Fibroblast of villous mesenchyme (primary cell): ENCODE measurements around the gene WBP2NL. TPM values are rescaled to one million over a fixed set of nuclear protein-coding genes. Genes with fewer than 3 reads are reported as not detected.

Experiments
- DNase-seq: peaks from one replicate; pipeline ENCODE4 v3.0.0-alpha.2; 2010; ENCODE audit warnings: low read depth
- H3K4me3 ChIP-seq: 2 replicates; pipeline ENCODE4 v1.5.1; 2011; ENCODE audit warnings: low read depth, mild to moderate bottlenecking, low read length
- CTCF ChIP-seq: IDR thresholded peaks from 2 replicates; pipeline ENCODE4 v1.5.1; 2012; ENCODE audit warnings: low read depth, mild to moderate bottlenecking, low read length; ENCODE audit not compliant: insufficient read depth
- total RNA-seq: library from RNA; depleted of rRNA; stranded (reverse); fragments of >200 nt; gene quantifications from 2 replicates; pipeline ENCODE4 v1.2.3, GENCODE V29; 2012

Gene WBP2NL
- total RNA-seq, 1 donor, result 0.43 TPM

- no peak for DNase-seq
- no peak overlapping the region for H3K4me3 ChIP-seq
- TF ChIP-seq CTCF, result no peak
These were observed 9.3 kb downstream of the WBP2NL start for GRCh38 chr22:42007922-42008321.

GRCh38 chr22:42010778-42011177 lies 12.2 kb downstream of the WBP2NL start:
- no peak for DNase-seq
- TF ChIP-seq CTCF, result no peak
- H3K4me3 ChIP-seq, result no peak overlapping the region

GRCh38 chr22:42013385-42013784 lies 14.8 kb downstream of the WBP2NL start:
- no peak overlapping the region for H3K4me3 ChIP-seq
- TF ChIP-seq CTCF, result no peak
- DNase-seq, result no peak

- no peak for TF ChIP-seq CTCF
- DNase-seq, result no peak
- no peak overlapping the region for H3K4me3 ChIP-seq
These were observed 17.5 kb downstream of the WBP2NL start for GRCh38 chr22:42016111-42016510.

- no peak for DNase-seq
- no peak overlapping the region for H3K4me3 ChIP-seq
- TF ChIP-seq CTCF, result no peak
These were observed 19.6 kb downstream of the WBP2NL start for GRCh38 chr22:42018224-42018623.

- TF ChIP-seq CTCF, result no peak
- no peak for DNase-seq
- no peak overlapping the region for H3K4me3 ChIP-seq
These were observed 23.0 kb downstream of the WBP2NL start for GRCh38 chr22:42021571-42021970.

- TF ChIP-seq CTCF, result no peak
- no peak for DNase-seq
- H3K4me3 ChIP-seq, result no peak overlapping the region
These were observed 23.7 kb downstream of the WBP2NL start for GRCh38 chr22:42022162-42022847.
